Measurements from ENCODE around the gene KCNC3. TPM values are rescaled to one million over a fixed set of nuclear protein-coding genes. Genes with fewer than 3 reads are reported as not detected.

Gene KCNC3
- total and polyA plus RNA-seq, 10 of the 15 experiments (the other 5 are each of a cell fraction or from before 2014, with no cell fraction given) = 0.08 to 3.8 (median 0.44) TPM; not detected in 2

DNA sequence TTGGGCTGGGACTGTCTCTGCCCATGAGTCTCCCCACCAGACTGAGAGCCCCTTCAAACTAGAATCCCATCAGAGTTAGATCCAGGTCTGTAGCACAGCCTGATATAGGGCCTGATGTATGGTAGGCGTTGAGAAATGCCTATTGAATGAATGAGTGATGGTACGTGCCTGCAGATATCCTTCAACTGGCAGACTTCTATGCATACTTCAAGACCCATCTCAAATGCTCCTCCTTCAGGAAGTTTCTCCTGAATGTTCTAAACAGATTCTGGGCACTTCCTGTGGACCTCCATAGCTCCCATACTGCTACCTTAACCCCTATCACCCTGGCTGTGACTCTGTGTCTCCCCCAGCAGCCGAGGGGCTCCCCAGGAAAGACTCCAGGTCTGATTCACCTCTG lies 48.2 kb downstream of the KCNC3 start (continued):
- TF ChIP-seq, protein P1, sequence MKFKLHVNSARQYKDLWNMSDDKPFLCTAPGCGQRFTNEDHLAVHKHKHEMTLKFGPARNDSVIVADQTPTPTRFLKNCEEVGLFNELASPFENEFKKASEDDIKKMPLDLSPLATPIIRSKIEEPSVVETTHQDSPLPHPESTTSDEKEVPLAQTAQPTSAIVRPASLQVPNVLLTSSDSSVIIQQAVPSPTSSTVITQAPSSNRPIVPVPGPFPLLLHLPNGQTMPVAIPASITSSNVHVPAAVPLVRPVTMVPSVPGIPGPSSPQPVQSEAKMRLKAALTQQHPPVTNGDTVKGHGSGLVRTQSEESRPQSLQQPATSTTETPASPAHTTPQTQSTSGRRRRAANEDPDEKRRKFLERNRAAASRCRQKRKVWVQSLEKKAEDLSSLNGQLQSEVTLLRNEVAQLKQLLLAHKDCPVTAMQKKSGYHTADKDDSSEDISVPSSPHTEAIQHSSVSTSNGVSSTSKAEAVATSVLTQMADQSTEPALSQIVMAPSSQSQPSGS (IDR thresholded peaks at IDR 0.05; ENCODE audit: low read length) = no peak
- TF ChIP-seq POLR2A (IDR thresholded peaks at IDR 0.05; ENCODE audit: low read depth, low read length) = no peak
- no peak for TF ChIP-seq SUPT20H (IDR thresholded peaks at IDR 0.05; ENCODE audit: borderline replicate concordance, control insufficient read depth, low read depth, low read length)
- TF ChIP-seq BCL11A (IDR thresholded peaks at IDR 0.05; ENCODE audit: low read depth, low read length) = no peak
- no peak for TF ChIP-seq MEF2B (IDR thresholded peaks at IDR 0.05; ENCODE audit: partially characterized antibody, poor library complexity, severe bottlenecking)

DNA sequence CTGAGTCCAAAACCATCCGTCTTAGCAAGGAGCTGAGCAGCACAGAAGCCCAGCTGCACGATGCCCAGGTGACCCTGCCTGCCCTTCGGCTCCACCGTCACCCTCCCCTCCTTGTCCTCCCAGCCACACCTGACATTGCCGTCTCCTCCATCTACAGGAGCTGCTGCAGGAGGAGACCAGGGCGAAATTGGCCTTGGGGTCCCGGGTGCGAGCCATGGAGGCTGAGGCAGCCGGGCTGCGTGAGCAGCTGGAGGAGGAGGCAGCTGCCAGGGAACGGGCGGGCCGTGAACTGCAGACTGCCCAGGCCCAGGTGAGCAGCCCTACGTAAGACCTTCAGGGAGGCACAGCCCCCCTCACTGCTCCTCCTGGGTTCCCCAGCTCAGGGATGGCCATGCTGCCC lies 49.1 kb downstream of the KCNC3 start:
- CTCF ChIA-PET = interaction anchor here (1.1 kb wide), 1 partner anchor 30 kb away, joined by 5 read pairs; no protein-coding TSS in a partner anchor
- Histone ChIP-seq H3K27me3 (replicated peaks in 1 of 2; ENCODE audit: control insufficient read depth in 2 of 2, insufficient read depth in 2 of 2, low read length in 1 of 2) (no peaks in the 10 kb centered on the region; a peak in 1 of 4 replicates), H2AFZ (ENCODE audit: control insufficient read depth, low read depth, low read length) (no peak overlapping the region), H3K4me1 (ENCODE audit: control insufficient read depth, insufficient read depth, low read length) (no peaks in the 10 kb centered on the region), H3K36me3 (ENCODE audit: control insufficient read depth in 2 of 2, insufficient read depth in 2 of 2, low read length in 1 of 2) (no peaks in the 10 kb centered on the region), H3K9me3 (replicated peaks; ENCODE audit: control insufficient read depth, insufficient read depth, low read length) (no peaks in the 10 kb centered on the region; the same call in 2 of the 3 replicates), H3K9ac (ENCODE audit: control insufficient read depth, insufficient read depth, low read length) (no peak overlapping the region), H3K79me2 (ENCODE audit: control insufficient read depth, insufficient read depth, low read length) (no peaks in the 10 kb centered on the region), H3K4me3 (no peak overlapping the region), H4K20me1 (ENCODE audit: control insufficient read depth, insufficient read depth) (no peaks in the 10 kb centered on the region), H3K27ac (ENCODE audit: control insufficient read depth, insufficient read depth) (no peak overlapping the region), H3K4me2 (ENCODE audit: control insufficient read depth, insufficient read depth) (no peak overlapping the region)
- no TSS peak for BruUV-seq (replicated peaks)
- POLR2A ChIA-PET = interaction anchor here (0.7 kb wide), 1 partner anchor 8 kb away, joined by 3 read pairs; no protein-coding TSS in a partner anchor
- in situ Hi-C loops (cut with MboI) (no loop called here), intact Hi-C loops (cut with micrococcal nuclease; ENCODE audit: unreplicated experiment) (no loop called here)
- 37% methylated on average over 14 of the region's 14 CpGs for WGBS (ENCODE audit: insufficient coverage, insufficient replicate concordance, low lambda C conversion rate, missing lambda C conversion rate)
- no peak for DNase-seq (ENCODE audit: low read depth, low spot score)
- ATAC-seq = no peak
- SMC1A ChIA-PET (ENCODE audit: uncharacterized antibody, unreplicated experiment) = interaction anchor here (1.3 kb wide), 1 partner anchor 8 kb away, joined by 3 read pairs; no protein-coding TSS in a partner anchor
- no peak for FAIRE-seq
- TF ChIP-seq, protein P2, sequence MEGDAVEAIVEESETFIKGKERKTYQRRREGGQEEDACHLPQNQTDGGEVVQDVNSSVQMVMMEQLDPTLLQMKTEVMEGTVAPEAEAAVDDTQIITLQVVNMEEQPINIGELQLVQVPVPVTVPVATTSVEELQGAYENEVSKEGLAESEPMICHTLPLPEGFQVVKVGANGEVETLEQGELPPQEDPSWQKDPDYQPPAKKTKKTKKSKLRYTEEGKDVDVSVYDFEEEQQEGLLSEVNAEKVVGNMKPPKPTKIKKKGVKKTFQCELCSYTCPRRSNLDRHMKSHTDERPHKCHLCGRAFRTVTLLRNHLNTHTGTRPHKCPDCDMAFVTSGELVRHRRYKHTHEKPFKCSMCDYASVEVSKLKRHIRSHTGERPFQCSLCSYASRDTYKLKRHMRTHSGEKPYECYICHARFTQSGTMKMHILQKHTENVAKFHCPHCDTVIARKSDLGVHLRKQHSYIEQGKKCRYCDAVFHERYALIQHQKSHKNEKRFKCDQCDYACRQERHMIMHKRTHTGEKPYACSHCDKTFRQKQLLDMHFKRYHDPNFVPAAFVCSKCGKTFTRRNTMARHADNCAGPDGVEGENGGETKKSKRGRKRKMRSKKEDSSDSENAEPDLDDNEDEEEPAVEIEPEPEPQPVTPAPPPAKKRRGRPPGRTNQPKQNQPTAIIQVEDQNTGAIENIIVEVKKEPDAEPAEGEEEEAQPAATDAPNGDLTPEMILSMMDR (IDR thresholded peaks at IDR 0.05 in 2 of 3, conservative IDR thresholded peaks at IDR 0.05 in 1 of 3; ENCODE audit: control insufficient read depth in 2 of 3, extremely low read depth in 1 of 3, insufficient read depth in 1 of 3, low read depth in 3 of 3, low read length in 3 of 3) = no peak
- TF ChIP-seq MEF2B (IDR thresholded peaks at IDR 0.05; ENCODE audit: partially characterized antibody, poor library complexity, severe bottlenecking) (no peak), NFIC (IDR thresholded peaks at IDR 0.05; ENCODE audit: low read depth, low read length) (no peak), TCF12 (IDR thresholded peaks at IDR 0.05; ENCODE audit: low read depth, low read length) (no peak), NFYA (IDR thresholded peaks at IDR 0.05; ENCODE audit: borderline replicate concordance, low read depth, low read length) (no peak)
- TF ChIP-seq, protein P3, sequence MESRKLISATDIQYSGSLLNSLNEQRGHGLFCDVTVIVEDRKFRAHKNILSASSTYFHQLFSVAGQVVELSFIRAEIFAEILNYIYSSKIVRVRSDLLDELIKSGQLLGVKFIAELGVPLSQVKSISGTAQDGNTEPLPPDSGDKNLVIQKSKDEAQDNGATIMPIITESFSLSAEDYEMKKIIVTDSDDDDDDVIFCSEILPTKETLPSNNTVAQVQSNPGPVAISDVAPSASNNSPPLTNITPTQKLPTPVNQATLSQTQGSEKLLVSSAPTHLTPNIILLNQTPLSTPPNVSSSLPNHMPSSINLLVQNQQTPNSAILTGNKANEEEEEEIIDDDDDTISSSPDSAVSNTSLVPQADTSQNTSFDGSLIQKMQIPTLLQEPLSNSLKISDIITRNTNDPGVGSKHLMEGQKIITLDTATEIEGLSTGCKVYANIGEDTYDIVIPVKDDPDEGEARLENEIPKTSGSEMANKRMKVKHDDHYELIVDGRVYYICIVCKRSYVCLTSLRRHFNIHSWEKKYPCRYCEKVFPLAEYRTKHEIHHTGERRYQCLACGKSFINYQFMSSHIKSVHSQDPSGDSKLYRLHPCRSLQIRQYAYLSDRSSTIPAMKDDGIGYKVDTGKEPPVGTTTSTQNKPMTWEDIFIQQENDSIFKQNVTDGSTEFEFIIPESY (IDR thresholded peaks at IDR 0.05) = no peak
- TF ChIP-seq, protein P4, sequence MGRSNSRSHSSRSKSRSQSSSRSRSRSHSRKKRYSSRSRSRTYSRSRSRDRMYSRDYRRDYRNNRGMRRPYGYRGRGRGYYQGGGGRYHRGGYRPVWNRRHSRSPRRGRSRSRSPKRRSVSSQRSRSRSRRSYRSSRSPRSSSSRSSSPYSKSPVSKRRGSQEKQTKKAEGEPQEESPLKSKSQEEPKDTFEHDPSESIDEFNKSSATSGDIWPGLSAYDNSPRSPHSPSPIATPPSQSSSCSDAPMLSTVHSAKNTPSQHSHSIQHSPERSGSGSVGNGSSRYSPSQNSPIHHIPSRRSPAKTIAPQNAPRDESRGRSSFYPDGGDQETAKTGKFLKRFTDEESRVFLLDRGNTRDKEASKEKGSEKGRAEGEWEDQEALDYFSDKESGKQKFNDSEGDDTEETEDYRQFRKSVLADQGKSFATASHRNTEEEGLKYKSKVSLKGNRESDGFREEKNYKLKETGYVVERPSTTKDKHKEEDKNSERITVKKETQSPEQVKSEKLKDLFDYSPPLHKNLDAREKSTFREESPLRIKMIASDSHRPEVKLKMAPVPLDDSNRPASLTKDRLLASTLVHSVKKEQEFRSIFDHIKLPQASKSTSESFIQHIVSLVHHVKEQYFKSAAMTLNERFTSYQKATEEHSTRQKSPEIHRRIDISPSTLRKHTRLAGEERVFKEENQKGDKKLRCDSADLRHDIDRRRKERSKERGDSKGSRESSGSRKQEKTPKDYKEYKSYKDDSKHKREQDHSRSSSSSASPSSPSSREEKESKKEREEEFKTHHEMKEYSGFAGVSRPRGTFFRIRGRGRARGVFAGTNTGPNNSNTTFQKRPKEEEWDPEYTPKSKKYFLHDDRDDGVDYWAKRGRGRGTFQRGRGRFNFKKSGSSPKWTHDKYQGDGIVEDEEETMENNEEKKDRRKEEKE (IDR thresholded peaks at IDR 0.05) = no peak
- RAD21 ChIA-PET (ENCODE audit: unreplicated experiment) = no interaction called here
